Measurements from ENCODE around the gene METTL25B.

The METTL25B gene

GRCh38 chr1:156776942-156777341 is 48.7 kb downstream of the METTL25B start:
- H3K4me2 ChIP-seq (ENCODE audit: low read length) = no peak overlapping the region
- peaks cover 14% of the 10 kb centered on the region; the same call in 1 of the 2 replicates for H4K20me1 ChIP-seq (ENCODE audit: control insufficient read depth, insufficient read depth, low read depth, low read length)
- no peaks in the 10 kb centered on the region for H3K27me3 ChIP-seq (ENCODE audit: control insufficient read depth, low read length)

GRCh38 chr1:156777573-156777972 is 49.3 kb downstream of the METTL25B start:
- Histone ChIP-seq H3K9me3 (ENCODE audit: control insufficient read depth, insufficient read depth, low read length) (no peaks in the 10 kb centered on the region), H3K4me3 (ENCODE audit: low read length) (no peak overlapping the region), H3K27me3 (ENCODE audit: control insufficient read depth, low read length) (no peaks in the 10 kb centered on the region), H3K79me2 (ENCODE audit: control insufficient read depth, low read length) (peaks cover 93% of the 10 kb centered on the region), H3K4me2 (ENCODE audit: low read length) (no peak overlapping the region), H3K4me1 (ENCODE audit: control insufficient read depth, low read length) (0 out of 2 replicates have a peak, but pooled peaks cover 5% of the 10 kb centered on the region), H3K36me3 (ENCODE audit: control insufficient read depth, low read length) (peaks cover 47% of the 10 kb centered on the region), H3F3A (ENCODE audit: control insufficient read depth, insufficient read depth) (0 out of 2 replicates have a peak, but pooled peaks cover 5% of the 10 kb centered on the region), H3K27ac (ENCODE audit: low read depth, low read length) (no peak overlapping the region), H3K9me2 (replicated peaks; ENCODE audit: control insufficient read depth, low read length) (no peaks in the 10 kb centered on the region), H4K20me1 (ENCODE audit: control insufficient read depth, insufficient read depth, low read depth, low read length) (peaks cover 14% of the 10 kb centered on the region; the same call in 1 of the 2 replicates)
- no peak for TF ChIP-seq CTCF (IDR thresholded peaks at IDR 0.05; ENCODE audit: low read depth, low read length, poor library complexity, severe bottlenecking)
- TF ChIP-seq EZH2phosphoT487 (IDR thresholded peaks at IDR 0.05; ENCODE audit: borderline replicate concordance, low read length) = no peak

More at GRCh38 chr1:156776942-156777341, 48.7 kb downstream of the METTL25B start:
- H3K36me3 ChIP-seq (ENCODE audit: control insufficient read depth, low read length) = peaks cover 47% of the 10 kb centered on the region
- H3K9me3 ChIP-seq (ENCODE audit: control insufficient read depth, insufficient read depth, low read length) = no peaks in the 10 kb centered on the region
- no peaks in the 10 kb centered on the region for H3K9me2 ChIP-seq (replicated peaks; ENCODE audit: control insufficient read depth, low read length)
- peaks cover 93% of the 10 kb centered on the region for H3K79me2 ChIP-seq (ENCODE audit: control insufficient read depth, low read length)
- 0 out of 2 replicates have a peak, but pooled peaks cover 5% of the 10 kb centered on the region for H3F3A ChIP-seq (ENCODE audit: control insufficient read depth, insufficient read depth)
- H3K4me3 ChIP-seq (ENCODE audit: low read length) = no peak overlapping the region
- TF ChIP-seq CTCF (IDR thresholded peaks at IDR 0.05; ENCODE audit: low read depth, low read length, poor library complexity, severe bottlenecking) (no peak), EZH2phosphoT487 (IDR thresholded peaks at IDR 0.05; ENCODE audit: borderline replicate concordance, low read length) (no peak)
- 0 out of 2 replicates have a peak, but pooled peaks cover 5% of the 10 kb centered on the region for H3K4me1 ChIP-seq (ENCODE audit: control insufficient read depth, low read length)
- no peak overlapping the region for H3K27ac ChIP-seq (ENCODE audit: low read depth, low read length)

GRCh38 chr1:156781585-156782186 is 53.4 kb downstream of the METTL25B start:
- H3K9me3 ChIP-seq (ENCODE audit: control insufficient read depth, insufficient read depth, low read length) = no peaks in the 10 kb centered on the region
- H4K20me1 ChIP-seq (ENCODE audit: control insufficient read depth, insufficient read depth, low read depth, low read length) = peaks cover 7% of the 10 kb centered on the region; the same call in 1 of the 2 replicates
- H3K9me2 ChIP-seq (replicated peaks; ENCODE audit: control insufficient read depth, low read length) = no peaks in the 10 kb centered on the region
- peaks cover 63% of the 10 kb centered on the region for H3K79me2 ChIP-seq (ENCODE audit: control insufficient read depth, low read length)
- no peaks in the 10 kb centered on the region for H3K27me3 ChIP-seq (ENCODE audit: control insufficient read depth, low read length)
- H3K4me1 ChIP-seq (ENCODE audit: control insufficient read depth, low read length) = 0 out of 2 replicates have a peak, but pooled peaks cover 5% of the 10 kb centered on the region
- peaks cover 61% of the 10 kb centered on the region for H3K36me3 ChIP-seq (ENCODE audit: control insufficient read depth, low read length)
- no peak overlapping the region for H3K4me2 ChIP-seq (ENCODE audit: low read length)
- no peak overlapping the region for H3K27ac ChIP-seq (ENCODE audit: low read depth, low read length)
- no peak overlapping the region for H3K4me3 ChIP-seq (ENCODE audit: low read length)
- TF ChIP-seq CTCF (IDR thresholded peaks at IDR 0.05; ENCODE audit: low read depth, low read length, poor library complexity, severe bottlenecking) = no peak
- TF ChIP-seq EZH2phosphoT487 (IDR thresholded peaks at IDR 0.05; ENCODE audit: borderline replicate concordance, low read length) = no peak
- 0 out of 2 replicates have a peak, but pooled peaks cover 2% of the 10 kb centered on the region for H3F3A ChIP-seq (ENCODE audit: control insufficient read depth, insufficient read depth)
